ENCODE measurements around the gene SRBD1.

DNA sequence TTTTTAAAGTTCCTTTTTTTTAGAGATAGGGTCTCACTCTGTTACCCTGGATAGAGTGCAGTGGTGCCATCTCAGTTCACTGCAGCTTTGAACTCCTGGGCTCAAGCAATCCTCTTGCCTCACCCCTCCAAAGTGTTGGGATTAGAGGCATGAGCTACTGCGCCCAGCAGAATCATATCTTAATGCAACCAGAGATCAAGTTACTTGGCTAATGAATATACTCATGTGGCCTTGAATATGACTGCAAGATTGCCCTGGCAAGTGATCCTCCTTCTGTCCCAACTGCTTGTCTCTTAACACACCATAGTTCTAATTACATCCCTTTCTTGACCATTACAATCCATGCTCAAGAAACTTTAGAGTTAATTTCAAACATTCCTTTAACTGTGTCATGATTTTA lies 133.5 kb downstream of the SRBD1 start:
- TF ChIP-seq, protein P1, sequence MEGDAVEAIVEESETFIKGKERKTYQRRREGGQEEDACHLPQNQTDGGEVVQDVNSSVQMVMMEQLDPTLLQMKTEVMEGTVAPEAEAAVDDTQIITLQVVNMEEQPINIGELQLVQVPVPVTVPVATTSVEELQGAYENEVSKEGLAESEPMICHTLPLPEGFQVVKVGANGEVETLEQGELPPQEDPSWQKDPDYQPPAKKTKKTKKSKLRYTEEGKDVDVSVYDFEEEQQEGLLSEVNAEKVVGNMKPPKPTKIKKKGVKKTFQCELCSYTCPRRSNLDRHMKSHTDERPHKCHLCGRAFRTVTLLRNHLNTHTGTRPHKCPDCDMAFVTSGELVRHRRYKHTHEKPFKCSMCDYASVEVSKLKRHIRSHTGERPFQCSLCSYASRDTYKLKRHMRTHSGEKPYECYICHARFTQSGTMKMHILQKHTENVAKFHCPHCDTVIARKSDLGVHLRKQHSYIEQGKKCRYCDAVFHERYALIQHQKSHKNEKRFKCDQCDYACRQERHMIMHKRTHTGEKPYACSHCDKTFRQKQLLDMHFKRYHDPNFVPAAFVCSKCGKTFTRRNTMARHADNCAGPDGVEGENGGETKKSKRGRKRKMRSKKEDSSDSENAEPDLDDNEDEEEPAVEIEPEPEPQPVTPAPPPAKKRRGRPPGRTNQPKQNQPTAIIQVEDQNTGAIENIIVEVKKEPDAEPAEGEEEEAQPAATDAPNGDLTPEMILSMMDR (IDR thresholded peaks at IDR 0.05) = no peak
- TF ChIP-seq POLR2A (IDR thresholded peaks at IDR 0.05; ENCODE audit: low read depth) = no peak

Measured in esophagus muscularis mucosa (tissue), 3 donors.